ENCODE measurements around the gene CREBBP.

GRCh38 chr16:3770530-3770929 is 110.0 kb downstream of the CREBBP start:
- TF ChIP-seq CTCF (conservative IDR thresholded peaks at IDR 0.05) (no peak), ZFX (IDR thresholded peaks at IDR 0.05) (no peak)
